ENCODE results near the gene IGF2BP2. TPM values are rescaled to one million over a fixed set of nuclear protein-coding genes. Genes with fewer than 3 reads are reported as not detected.

IGF2BP2 gene
- total and polyA plus RNA-seq, 2 of the 13 experiments (the other 11 are each of a cell fraction or from before 2014, with no cell fraction given): 6.5 to 46.0 TPM

- TF ChIP-seq PAXIP1 (CRISPR knock-in tag; conservative IDR thresholded peaks at IDR 0.05) (no peak), MEIS2 (CRISPR knock-in tag; IDR thresholded peaks at IDR 0.05) (no peak), NRL (CRISPR knock-in tag; IDR thresholded peaks at IDR 0.05; ENCODE audit: borderline replicate concordance) (no peak), EEA1 (CRISPR knock-in tag; IDR thresholded peaks at IDR 0.05; ENCODE audit: borderline replicate concordance) (no peak), ZNF296 (CRISPR knock-in tag; conservative IDR thresholded peaks at IDR 0.05) (no peak), ATF5 (CRISPR knock-in tag; IDR thresholded peaks at IDR 0.05; ENCODE audit: low read depth) (no peak), CSRNP2 (CRISPR knock-in tag; conservative IDR thresholded peaks at IDR 0.05; ENCODE audit: low read depth) (no peak), ZSCAN29 (CRISPR knock-in tag; conservative IDR thresholded peaks at IDR 0.05) (no peak)
These were observed 40.4 kb upstream of the IGF2BP2 start (continued) for GRCh38 chr3:185865247-185865646.
